ENCODE measurements around the gene MAPK6. TPM values are rescaled to one million over a fixed set of nuclear protein-coding genes. Genes with fewer than 3 reads are reported as not detected.
A peak's percentile ranks its signal among the peaks of the same experiment; 100 is the strongest.
"Not testable (repeated sequence)": the region's sequence is repeated elsewhere in the genome, so short reads cannot be mapped to it uniquely, and the experiment has no call there.

Gene MAPK6
- total RNA-seq, 1 donor, result 135 TPM

- TF ChIP-seq CTCF (IDR thresholded peaks at IDR 0.05; ENCODE audit: insufficient read depth, low read depth, low read length), result no peak
- H3K4me3 ChIP-seq (ENCODE audit: low read depth, low read length), result no peak overlapping the region
- no peak for DNase-seq (ENCODE audit: low read depth)
Measured at GRCh38 chr15:52028431-52029093, 9.5 kb downstream of the MAPK6 start.

GRCh38 chr15:52030010-52030409, 11.0 kb downstream of the MAPK6 start:
- no peak overlapping the region for H3K4me3 ChIP-seq (ENCODE audit: low read depth, low read length)
- no peak for DNase-seq (ENCODE audit: low read depth)
- no peak for TF ChIP-seq CTCF (IDR thresholded peaks at IDR 0.05; ENCODE audit: insufficient read depth, low read depth, low read length)

GRCh38 chr15:52031556-52031955, 12.5 kb downstream of the MAPK6 start:
- peak; percentile 44 for DNase-seq (ENCODE audit: low read depth)
- TF ChIP-seq CTCF (IDR thresholded peaks at IDR 0.05; ENCODE audit: insufficient read depth, low read depth, low read length), result no peak
- H3K4me3 ChIP-seq (ENCODE audit: low read depth, low read length), result no peak overlapping the region

- TF ChIP-seq CTCF (IDR thresholded peaks at IDR 0.05; ENCODE audit: insufficient read depth, low read depth, low read length), result no peak
- no peak overlapping the region for H3K4me3 ChIP-seq (ENCODE audit: low read depth, low read length)
- no peak for DNase-seq (ENCODE audit: low read depth)
Measured at GRCh38 chr15:52037889-52038505, 19.0 kb downstream of the MAPK6 start.

- no peak for TF ChIP-seq CTCF (IDR thresholded peaks at IDR 0.05; ENCODE audit: insufficient read depth, low read depth, low read length)
- no peak overlapping the region for H3K4me3 ChIP-seq (ENCODE audit: low read depth, low read length)
- peak; percentile 54 for DNase-seq (ENCODE audit: low read depth)
Measured at GRCh38 chr15:52039925-52040781, 21.1 kb downstream of the MAPK6 start.

GRCh38 chr15:52042051-52042851, 23.2 kb downstream of the MAPK6 start:
- H3K4me3 ChIP-seq (ENCODE audit: low read depth, low read length), result no peak overlapping the region
- no peak for DNase-seq (ENCODE audit: low read depth)
- TF ChIP-seq CTCF (IDR thresholded peaks at IDR 0.05; ENCODE audit: insufficient read depth, low read depth, low read length), result no peak

- DNase-seq (ENCODE audit: low read depth); H3K4me3 ChIP-seq (ENCODE audit: low read depth, low read length): not testable (repeated sequence)
Measured at GRCh38 chr15:52045795-52046298, 26.8 kb downstream of the MAPK6 start.

- H3K4me3 ChIP-seq (ENCODE audit: low read depth, low read length); DNase-seq (ENCODE audit: low read depth): not testable (repeated sequence)
Measured at GRCh38 chr15:52046552-52046951, 27.5 kb downstream of the MAPK6 start.
